ENCODE data around the gene DNER. TPM values are rescaled to one million over a fixed set of nuclear protein-coding genes. Genes with fewer than 3 reads are reported as not detected.

Gene DNER
- total and polyA plus RNA-seq, 2 of the 13 experiments (the other 11 are each of a cell fraction or from before 2014, with no cell fraction given), result not detected

DNA sequence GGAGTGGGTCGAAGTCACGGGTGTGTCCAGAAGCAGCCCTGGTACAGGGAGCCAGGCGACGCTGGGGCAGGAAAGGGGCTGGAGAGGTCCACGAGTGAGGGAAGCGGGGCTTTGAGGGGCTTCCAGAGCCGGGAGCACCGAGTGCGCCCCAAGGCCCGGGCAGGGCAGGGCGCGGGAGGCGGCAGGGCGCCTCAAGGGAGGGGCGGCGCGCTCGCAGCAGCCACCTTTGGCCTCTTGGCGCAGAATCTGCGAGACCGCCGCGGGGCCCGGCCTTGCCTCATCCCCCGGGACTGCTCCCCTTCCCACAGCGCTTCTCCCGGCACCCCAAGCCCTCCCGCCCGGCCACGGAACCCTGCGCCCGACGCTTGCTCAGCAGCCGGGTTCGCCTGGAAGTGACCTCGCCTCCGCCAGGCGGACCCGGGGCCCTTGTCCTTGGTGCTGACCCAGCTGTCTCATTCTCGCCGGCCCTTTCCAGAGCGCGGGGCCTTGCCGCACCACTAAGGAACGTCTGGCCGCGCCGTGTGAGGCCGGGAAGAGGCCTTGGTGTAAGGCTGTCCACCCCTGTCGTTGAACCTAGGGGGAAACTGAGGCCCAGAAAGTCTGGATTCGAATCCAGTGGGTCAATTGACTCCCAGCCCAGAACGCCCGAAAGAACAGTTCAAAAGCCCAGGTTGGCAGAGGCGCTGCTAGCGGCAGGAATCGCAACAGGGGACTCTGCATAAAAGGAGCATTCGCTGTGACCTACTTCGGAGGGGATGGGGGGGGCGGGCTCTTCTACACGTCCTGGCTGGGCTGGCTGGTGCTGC, 584 bp upstream of the DNER start (continued):
- TF ChIP-seq, protein P1, sequence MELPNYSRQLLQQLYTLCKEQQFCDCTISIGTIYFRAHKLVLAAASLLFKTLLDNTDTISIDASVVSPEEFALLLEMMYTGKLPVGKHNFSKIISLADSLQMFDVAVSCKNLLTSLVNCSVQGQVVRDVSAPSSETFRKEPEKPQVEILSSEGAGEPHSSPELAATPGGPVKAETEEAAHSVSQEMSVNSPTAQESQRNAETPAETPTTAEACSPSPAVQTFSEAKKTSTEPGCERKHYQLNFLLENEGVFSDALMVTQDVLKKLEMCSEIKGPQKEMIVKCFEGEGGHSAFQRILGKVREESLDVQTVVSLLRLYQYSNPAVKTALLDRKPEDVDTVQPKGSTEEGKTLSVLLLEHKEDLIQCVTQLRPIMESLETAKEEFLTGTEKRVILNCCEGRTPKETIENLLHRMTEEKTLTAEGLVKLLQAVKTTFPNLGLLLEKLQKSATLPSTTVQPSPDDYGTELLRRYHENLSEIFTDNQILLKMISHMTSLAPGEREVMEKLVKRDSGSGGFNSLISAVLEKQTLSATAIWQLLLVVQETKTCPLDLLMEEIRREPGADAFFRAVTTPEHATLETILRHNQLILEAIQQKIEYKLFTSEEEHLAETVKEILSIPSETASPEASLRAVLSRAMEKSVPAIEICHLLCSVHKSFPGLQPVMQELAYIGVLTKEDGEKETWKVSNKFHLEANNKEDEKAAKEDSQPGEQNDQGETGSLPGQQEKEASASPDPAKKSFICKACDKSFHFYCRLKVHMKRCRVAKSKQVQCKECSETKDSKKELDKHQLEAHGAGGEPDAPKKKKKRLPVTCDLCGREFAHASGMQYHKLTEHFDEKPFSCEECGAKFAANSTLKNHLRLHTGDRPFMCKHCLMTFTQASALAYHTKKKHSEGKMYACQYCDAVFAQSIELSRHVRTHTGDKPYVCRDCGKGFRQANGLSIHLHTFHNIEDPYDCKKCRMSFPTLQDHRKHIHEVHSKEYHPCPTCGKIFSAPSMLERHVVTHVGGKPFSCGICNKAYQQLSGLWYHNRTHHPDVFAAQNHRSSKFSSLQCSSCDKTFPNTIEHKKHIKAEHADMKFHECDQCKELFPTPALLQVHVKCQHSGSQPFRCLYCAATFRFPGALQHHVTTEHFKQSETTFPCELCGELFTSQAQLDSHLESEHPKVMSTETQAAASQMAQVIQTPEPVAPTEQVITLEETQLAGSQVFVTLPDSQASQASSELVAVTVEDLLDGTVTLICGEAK (IDR thresholded peaks at IDR 0.05), result no peak
- TF ChIP-seq, protein P1 (CRISPR knock-in tag; IDR thresholded peaks at IDR 0.05), result no peak; the same call in 1 of the 2 replicates
- no peak for TF ChIP-seq ZBTB1 (CRISPR knock-in tag; IDR thresholded peaks at IDR 0.05; ENCODE audit: borderline replicate concordance)
- TF ChIP-seq SMARCC2 (IDR thresholded peaks at IDR 0.05), result no peak
- no peak for TF ChIP-seq HNRNPH1 (optimal IDR thresholded peaks at IDR 0.05; ENCODE audit: low read depth, low read length)
- TF ChIP-seq DPF2 (CRISPR knock-in tag; IDR thresholded peaks at IDR 0.05; ENCODE audit: borderline replicate concordance, low read depth), result no peak
- no peak for TF ChIP-seq ZBTB8A (CRISPR knock-in tag; IDR thresholded peaks at IDR 0.05; ENCODE audit: borderline replicate concordance, low read depth)
- TF ChIP-seq, protein P2, sequence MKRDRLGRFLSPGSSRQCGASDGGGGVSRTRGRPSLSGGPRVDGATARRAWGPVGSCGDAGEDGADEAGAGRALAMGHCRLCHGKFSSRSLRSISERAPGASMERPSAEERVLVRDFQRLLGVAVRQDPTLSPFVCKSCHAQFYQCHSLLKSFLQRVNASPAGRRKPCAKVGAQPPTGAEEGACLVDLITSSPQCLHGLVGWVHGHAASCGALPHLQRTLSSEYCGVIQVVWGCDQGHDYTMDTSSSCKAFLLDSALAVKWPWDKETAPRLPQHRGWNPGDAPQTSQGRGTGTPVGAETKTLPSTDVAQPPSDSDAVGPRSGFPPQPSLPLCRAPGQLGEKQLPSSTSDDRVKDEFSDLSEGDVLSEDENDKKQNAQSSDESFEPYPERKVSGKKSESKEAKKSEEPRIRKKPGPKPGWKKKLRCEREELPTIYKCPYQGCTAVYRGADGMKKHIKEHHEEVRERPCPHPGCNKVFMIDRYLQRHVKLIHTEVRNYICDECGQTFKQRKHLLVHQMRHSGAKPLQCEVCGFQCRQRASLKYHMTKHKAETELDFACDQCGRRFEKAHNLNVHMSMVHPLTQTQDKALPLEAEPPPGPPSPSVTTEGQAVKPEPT (CRISPR knock-in tag; IDR thresholded peaks at IDR 0.05; ENCODE audit: low read depth), result no peak
- TF ChIP-seq ZNF510 (CRISPR knock-in tag; IDR thresholded peaks at IDR 0.05; ENCODE audit: low read depth), result no peak
- TF ChIP-seq FOXK2 (IDR thresholded peaks at IDR 0.05), result no peak
- no peak for TF ChIP-seq ZNF230 (CRISPR knock-in tag; IDR thresholded peaks at IDR 0.05)
- no peak for TF ChIP-seq MAFG (CRISPR knock-in tag; IDR thresholded peaks at IDR 0.05)
- no peak for TF ChIP-seq ZNF468 (CRISPR knock-in tag; IDR thresholded peaks at IDR 0.05)
- no peak for TF ChIP-seq ELF4 (CRISPR knock-in tag; IDR thresholded peaks at IDR 0.05; ENCODE audit: borderline replicate concordance)
- no peak for TF ChIP-seq ZNF747 (CRISPR knock-in tag; IDR thresholded peaks at IDR 0.05; ENCODE audit: borderline replicate concordance)
- no peak for TF ChIP-seq PRMT3 (CRISPR knock-in tag; IDR thresholded peaks at IDR 0.05; ENCODE audit: borderline replicate concordance, low read depth)
- no peak for TF ChIP-seq THAP11 (CRISPR knock-in tag; IDR thresholded peaks at IDR 0.05)
- TF ChIP-seq GATAD1 (CRISPR knock-in tag; IDR thresholded peaks at IDR 0.05), result peak; percentile 50; the same call in 1 of the 2 replicates

Data from HepG2 (cell line).